ENCODE data around the gene PUS7L. TPM values are rescaled to one million over a fixed set of nuclear protein-coding genes. Genes with fewer than 3 reads are reported as not detected.

PUS7L gene
- total RNA-seq, 4 donors from 2014 or later, result 5.3 to 22.2 (median 14.6) TPM

GRCh38 chr12:43786899-43787693 lies 28.5 kb upstream of the PUS7L start:
- Histone ChIP-seq H3K27ac (no peak overlapping the region), H3K36me3 (peaks cover 3 to 67% (median 6%) of the 10 kb centered on the region in 3 donors), H3K4me1 (no peaks in the 10 kb centered on the region), H3K27me3 (no peaks in the 10 kb centered on the region), H3K4me3 (no peak overlapping the region), H3K9me3 (no peaks in the 10 kb centered on the region)
- DNase-seq, result no peak
- TF ChIP-seq POLR2A (IDR thresholded peaks at IDR 0.05) (no peak), CTCF (IDR thresholded peaks at IDR 0.05) (no peak)
- intact Hi-C loops (cut with DNase I), result no loop called here

DNA sequence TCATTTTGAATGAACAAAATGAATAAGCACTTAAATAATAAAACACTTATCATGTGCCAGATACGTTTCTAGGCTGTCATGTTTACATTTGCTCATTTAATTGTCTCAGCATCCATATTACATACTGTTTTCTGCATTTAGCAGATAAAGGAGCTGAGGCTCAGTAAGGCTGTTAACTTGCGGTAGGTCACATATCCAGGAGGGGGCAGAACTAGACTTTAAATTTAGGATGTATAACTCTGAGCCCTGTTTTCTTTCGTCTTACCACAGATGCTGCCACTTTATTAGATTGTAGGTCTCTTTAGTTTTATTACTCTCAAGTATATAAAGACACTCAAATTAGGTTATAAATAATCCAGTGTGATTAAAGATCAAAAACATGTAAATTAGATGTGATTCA lies 17.9 kb upstream of the PUS7L start:
- H3K4me1 ChIP-seq, result no peaks in the 10 kb centered on the region
- no peak overlapping the region for H3K27ac ChIP-seq
- no peaks in the 10 kb centered on the region for H3K9me3 ChIP-seq
- no peaks in the 10 kb centered on the region for H3K27me3 ChIP-seq
- peaks cover 4 to 100% (median 28%) of the 10 kb centered on the region in 3 donors for H3K36me3 ChIP-seq
- no peak overlapping the region for H3K4me3 ChIP-seq
- 53 to 55% methylated on average over 3 of the region's 3 CpGs for WGBS, 2 donors
- TF ChIP-seq POLR2A (IDR thresholded peaks at IDR 0.05) (no peak), CTCF (IDR thresholded peaks at IDR 0.05) (peak in 5 of 6 experiments; percentile 20 to 56 (median 31))
- no peak for DNase-seq
- intact Hi-C loops (cut with DNase I), result loop anchor here (10.0 kb wide), 1 partner anchor 108 kb away; no protein-coding TSS in a partner anchor

GRCh38 chr12:43766291-43766690 lies 7.7 kb upstream of the PUS7L start:
- no peaks in the 10 kb centered on the region for H3K9me3 ChIP-seq
- intact Hi-C loops (cut with DNase I), result no loop called here
- peaks cover 0 to 43% (median 5%) of the 10 kb centered on the region in 3 donors for H3K36me3 ChIP-seq
- TF ChIP-seq POLR2A (IDR thresholded peaks at IDR 0.05) (no peak), CTCF (IDR thresholded peaks at IDR 0.05) (no peak)
- H3K4me3 ChIP-seq, result no peak overlapping the region
- peaks cover 0 to 18% (median 5%) of the 10 kb centered on the region in 3 donors for H3K4me1 ChIP-seq
- H3K27ac ChIP-seq, result no peak overlapping the region
- no peaks in the 10 kb centered on the region for H3K27me3 ChIP-seq
- no peak for DNase-seq

DNA sequence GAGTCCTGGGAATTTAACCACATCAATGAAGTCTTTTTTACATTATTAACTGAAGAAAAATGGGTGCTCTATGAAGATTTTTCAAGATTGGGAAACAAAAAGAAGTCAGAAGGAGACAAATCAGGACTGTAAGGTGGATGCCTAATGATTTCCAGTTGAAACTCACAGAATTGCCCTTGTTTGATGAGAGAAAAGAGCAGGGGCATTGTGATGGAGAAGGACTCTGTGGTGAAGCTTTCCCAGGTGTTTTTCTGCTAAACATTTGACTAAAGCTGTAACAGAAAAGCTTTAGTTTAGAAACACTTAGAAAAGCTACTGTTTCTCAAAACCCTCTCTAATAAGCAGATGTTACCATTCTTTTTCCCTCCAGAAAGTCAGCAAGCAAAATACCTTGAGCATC lies 5.9 kb upstream of the PUS7L start:
- intact Hi-C loops (cut with DNase I), result no loop called here
- Histone ChIP-seq H3K27ac (no peak overlapping the region), H3K9me3 (no peaks in the 10 kb centered on the region)

More for the DNA sequence above, 5.9 kb upstream of the PUS7L start:
- no peak for TF ChIP-seq POLR2A (IDR thresholded peaks at IDR 0.05)
- TF ChIP-seq CTCF (IDR thresholded peaks at IDR 0.05), result no peak
- peaks cover 3 to 36% (median 16%) of the 10 kb centered on the region in 3 donors for H3K4me1 ChIP-seq
- H3K4me3 ChIP-seq, result no peak overlapping the region
- peaks cover 0 to 27% (median 0%) of the 10 kb centered on the region in 3 donors for H3K36me3 ChIP-seq
- no peaks in the 10 kb centered on the region for H3K27me3 ChIP-seq
- no peak for DNase-seq
